Activated CD4-positive, alpha-beta T cell treated with anti-CD3 and anti-CD28 coated beads, Interleukin-2, Interleukin-4, amounts not matched to agents 100 ng/mL and 50 ng/mL, durations not matched to agents 16 hours and 8 hours (primary cell): ENCODE data around the gene FOXP4.

Experiments used
- DNase-seq: peaks from one replicate; pipeline ENCODE4 v3.0.0-alpha.2; 2020; ENCODE audit warnings: low spot score

The FOXP4 gene

GRCh38 chr6:41565701-41566100, 19.5 kb downstream of the FOXP4 start:
- DNase-seq = no peak

GRCh38 chr6:41566961-41567360, 20.8 kb downstream of the FOXP4 start:
- DNase-seq = no peak

GRCh38 chr6:41567684-41568083, 21.5 kb downstream of the FOXP4 start:
- DNase-seq = no peak

- no peak for DNase-seq
Observed at GRCh38 chr6:41568202-41568584, 22.0 kb downstream of the FOXP4 start.

- DNase-seq = no peak
Observed at GRCh38 chr6:41568585-41569384, 22.6 kb downstream of the FOXP4 start.

- no peak for DNase-seq
Observed at GRCh38 chr6:41570259-41570615, 24.1 kb downstream of the FOXP4 start.

- no peak for DNase-seq
Observed at GRCh38 chr6:41571021-41571780, 25.0 kb downstream of the FOXP4 start.

- DNase-seq = no peak
Observed at GRCh38 chr6:41572613-41573012, 26.4 kb downstream of the FOXP4 start.

- no peak for DNase-seq
Observed at GRCh38 chr6:41573276-41573675, 27.1 kb downstream of the FOXP4 start.

GRCh38 chr6:41573985-41574384, 27.8 kb downstream of the FOXP4 start:
- no peak for DNase-seq

- DNase-seq = no peak
Observed at GRCh38 chr6:41575598-41575997, 29.4 kb downstream of the FOXP4 start.

GRCh38 chr6:41576667-41577066, 30.5 kb downstream of the FOXP4 start:
- no peak for DNase-seq

GRCh38 chr6:41577356-41578216, 31.4 kb downstream of the FOXP4 start:
- DNase-seq = no peak

GRCh38 chr6:41578217-41579087, 32.3 kb downstream of the FOXP4 start:
- no peak for DNase-seq

- no peak for DNase-seq
Observed at GRCh38 chr6:41579088-41579610, 33.0 kb downstream of the FOXP4 start.

- DNase-seq = no peak
Observed at GRCh38 chr6:41580690-41581089, 34.5 kb downstream of the FOXP4 start.

GRCh38 chr6:41581381-41581991, 35.3 kb downstream of the FOXP4 start:
- no peak for DNase-seq

- DNase-seq = no peak
Observed at GRCh38 chr6:41582540-41582939, 36.4 kb downstream of the FOXP4 start.

GRCh38 chr6:41583565-41583964, 37.4 kb downstream of the FOXP4 start:
- DNase-seq = no peak

GRCh38 chr6:41584205-41584604, 38.0 kb downstream of the FOXP4 start:
- DNase-seq = no peak

GRCh38 chr6:41584668-41585205, 38.6 kb downstream of the FOXP4 start:
- DNase-seq = no peak
